ENCODE data around the gene PXT1. TPM values are rescaled to one million over a fixed set of nuclear protein-coding genes. Genes with fewer than 3 reads are reported as not detected.

Gene PXT1
- total and polyA plus RNA-seq, 9 of the 15 experiments (the other 6 are each of a cell fraction or from before 2014, with no cell fraction given), result 0.09 to 0.11 (median 0.10) TPM; not detected in 5

DNA sequence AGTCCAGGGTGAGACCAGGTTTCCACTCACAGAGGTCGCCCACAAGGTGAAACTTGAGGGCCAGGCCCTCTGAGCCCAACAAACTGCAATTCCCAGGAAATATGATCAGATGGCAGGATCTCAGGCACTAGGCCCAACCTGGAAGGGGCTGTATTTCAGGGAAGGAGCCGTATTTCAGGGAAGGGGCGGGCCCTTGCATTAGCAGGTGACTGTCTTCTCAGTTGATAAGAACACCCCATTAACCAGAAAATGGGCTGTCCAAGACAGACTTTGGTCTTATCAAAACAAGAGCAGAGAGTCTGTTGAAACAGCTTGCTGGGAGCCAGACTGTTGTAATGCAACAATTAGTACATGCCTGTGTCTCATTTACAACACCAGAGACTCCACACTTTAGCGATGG, 95.0 kb downstream of the PXT1 start (continued):
- TF ChIP-seq ARID3B (CRISPR knock-in tag; IDR thresholded peaks at IDR 0.05; ENCODE audit: borderline replicate concordance) (no peak), ZNF197 (CRISPR knock-in tag; IDR thresholded peaks at IDR 0.05; ENCODE audit: low read depth) (no peak), BHLHE40 (IDR thresholded peaks at IDR 0.05; ENCODE audit: low read length) (peak; percentile 70), DNMT1 (IDR thresholded peaks at IDR 0.05) (no peak), MEIS2 (IDR thresholded peaks at IDR 0.05; ENCODE audit: partially characterized antibody) (peak; percentile 71), SIRT6 (IDR thresholded peaks at IDR 0.05; ENCODE audit: low read depth, low read length) (no peak), BRD9 (IDR thresholded peaks at IDR 0.05; ENCODE audit: low read depth, partially characterized antibody) (no peak), TAL1 (IDR thresholded peaks at IDR 0.05) (peak; percentile 83), NR2C2 (CRISPR knock-in tag; IDR thresholded peaks at IDR 0.05) (0 out of 2 replicates have a peak, but pooled peaks have one; percentile 25), NR2C2 (tag; IDR thresholded peaks at IDR 0.05) (no peak), L3MBTL2 (IDR thresholded peaks at IDR 0.05) (peak; percentile 57), BMI1 (IDR thresholded peaks at IDR 0.05; ENCODE audit: low read length) (no peak), POLR2G (IDR thresholded peaks at IDR 0.05; ENCODE audit: low read depth, low read length) (no peak), PHF21A (IDR thresholded peaks at IDR 0.05; ENCODE audit: borderline replicate concordance, low read depth) (no peak), TBP (optimal IDR thresholded peaks at IDR 0.05; ENCODE audit: low read depth, low read length) (no peak)
- TF ChIP-seq, protein P1, sequence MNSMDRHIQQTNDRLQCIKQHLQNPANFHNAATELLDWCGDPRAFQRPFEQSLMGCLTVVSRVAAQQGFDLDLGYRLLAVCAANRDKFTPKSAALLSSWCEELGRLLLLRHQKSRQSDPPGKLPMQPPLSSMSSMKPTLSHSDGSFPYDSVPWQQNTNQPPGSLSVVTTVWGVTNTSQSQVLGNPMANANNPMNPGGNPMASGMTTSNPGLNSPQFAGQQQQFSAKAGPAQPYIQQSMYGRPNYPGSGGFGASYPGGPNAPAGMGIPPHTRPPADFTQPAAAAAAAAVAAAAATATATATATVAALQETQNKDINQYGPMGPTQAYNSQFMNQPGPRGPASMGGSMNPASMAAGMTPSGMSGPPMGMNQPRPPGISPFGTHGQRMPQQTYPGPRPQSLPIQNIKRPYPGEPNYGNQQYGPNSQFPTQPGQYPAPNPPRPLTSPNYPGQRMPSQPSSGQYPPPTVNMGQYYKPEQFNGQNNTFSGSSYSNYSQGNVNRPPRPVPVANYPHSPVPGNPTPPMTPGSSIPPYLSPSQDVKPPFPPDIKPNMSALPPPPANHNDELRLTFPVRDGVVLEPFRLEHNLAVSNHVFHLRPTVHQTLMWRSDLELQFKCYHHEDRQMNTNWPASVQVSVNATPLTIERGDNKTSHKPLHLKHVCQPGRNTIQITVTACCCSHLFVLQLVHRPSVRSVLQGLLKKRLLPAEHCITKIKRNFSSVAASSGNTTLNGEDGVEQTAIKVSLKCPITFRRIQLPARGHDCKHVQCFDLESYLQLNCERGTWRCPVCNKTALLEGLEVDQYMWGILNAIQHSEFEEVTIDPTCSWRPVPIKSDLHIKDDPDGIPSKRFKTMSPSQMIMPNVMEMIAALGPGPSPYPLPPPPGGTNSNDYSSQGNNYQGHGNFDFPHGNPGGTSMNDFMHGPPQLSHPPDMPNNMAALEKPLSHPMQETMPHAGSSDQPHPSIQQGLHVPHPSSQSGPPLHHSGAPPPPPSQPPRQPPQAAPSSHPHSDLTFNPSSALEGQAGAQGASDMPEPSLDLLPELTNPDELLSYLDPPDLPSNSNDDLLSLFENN (IDR thresholded peaks at IDR 0.05; ENCODE audit: low read depth in 2 of 2, low read length in 2 of 2), result no peak
- TF ChIP-seq, protein P2, sequence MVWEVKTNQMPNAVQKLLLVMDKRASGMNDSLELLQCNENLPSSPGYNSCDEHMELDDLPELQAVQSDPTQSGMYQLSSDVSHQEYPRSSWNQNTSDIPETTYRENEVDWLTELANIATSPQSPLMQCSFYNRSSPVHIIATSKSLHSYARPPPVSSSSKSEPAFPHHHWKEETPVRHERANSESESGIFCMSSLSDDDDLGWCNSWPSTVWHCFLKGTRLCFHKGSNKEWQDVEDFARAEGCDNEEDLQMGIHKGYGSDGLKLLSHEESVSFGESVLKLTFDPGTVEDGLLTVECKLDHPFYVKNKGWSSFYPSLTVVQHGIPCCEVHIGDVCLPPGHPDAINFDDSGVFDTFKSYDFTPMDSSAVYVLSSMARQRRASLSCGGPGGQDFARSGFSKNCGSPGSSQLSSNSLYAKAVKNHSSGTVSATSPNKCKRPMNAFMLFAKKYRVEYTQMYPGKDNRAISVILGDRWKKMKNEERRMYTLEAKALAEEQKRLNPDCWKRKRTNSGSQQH (CRISPR knock-in tag; IDR thresholded peaks at IDR 0.05), result no peak
- TF ChIP-seq, protein P3, sequence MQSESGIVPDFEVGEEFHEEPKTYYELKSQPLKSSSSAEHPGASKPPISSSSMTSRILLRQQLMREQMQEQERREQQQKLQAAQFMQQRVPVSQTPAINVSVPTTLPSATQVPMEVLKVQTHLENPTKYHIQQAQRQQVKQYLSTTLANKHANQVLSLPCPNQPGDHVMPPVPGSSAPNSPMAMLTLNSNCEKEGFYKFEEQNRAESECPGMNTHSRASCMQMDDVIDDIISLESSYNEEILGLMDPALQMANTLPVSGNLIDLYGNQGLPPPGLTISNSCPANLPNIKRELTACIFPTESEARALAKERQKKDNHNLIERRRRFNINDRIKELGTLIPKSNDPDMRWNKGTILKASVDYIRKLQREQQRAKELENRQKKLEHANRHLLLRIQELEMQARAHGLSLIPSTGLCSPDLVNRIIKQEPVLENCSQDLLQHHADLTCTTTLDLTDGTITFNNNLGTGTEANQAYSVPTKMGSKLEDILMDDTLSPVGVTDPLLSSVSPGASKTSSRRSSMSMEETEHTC (IDR thresholded peaks at IDR 0.05), result 0 out of 2 replicates have a peak, but pooled peaks have one; percentile 50
- TF ChIP-seq, protein P4, sequence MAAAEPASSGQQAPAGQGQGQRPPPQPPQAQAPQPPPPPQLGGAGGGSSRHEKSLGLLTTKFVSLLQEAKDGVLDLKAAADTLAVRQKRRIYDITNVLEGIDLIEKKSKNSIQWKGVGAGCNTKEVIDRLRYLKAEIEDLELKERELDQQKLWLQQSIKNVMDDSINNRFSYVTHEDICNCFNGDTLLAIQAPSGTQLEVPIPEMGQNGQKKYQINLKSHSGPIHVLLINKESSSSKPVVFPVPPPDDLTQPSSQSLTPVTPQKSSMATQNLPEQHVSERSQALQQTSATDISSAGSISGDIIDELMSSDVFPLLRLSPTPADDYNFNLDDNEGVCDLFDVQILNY (CRISPR knock-in tag; IDR thresholded peaks at IDR 0.05), result no peak
- TF ChIP-seq, protein P5, sequence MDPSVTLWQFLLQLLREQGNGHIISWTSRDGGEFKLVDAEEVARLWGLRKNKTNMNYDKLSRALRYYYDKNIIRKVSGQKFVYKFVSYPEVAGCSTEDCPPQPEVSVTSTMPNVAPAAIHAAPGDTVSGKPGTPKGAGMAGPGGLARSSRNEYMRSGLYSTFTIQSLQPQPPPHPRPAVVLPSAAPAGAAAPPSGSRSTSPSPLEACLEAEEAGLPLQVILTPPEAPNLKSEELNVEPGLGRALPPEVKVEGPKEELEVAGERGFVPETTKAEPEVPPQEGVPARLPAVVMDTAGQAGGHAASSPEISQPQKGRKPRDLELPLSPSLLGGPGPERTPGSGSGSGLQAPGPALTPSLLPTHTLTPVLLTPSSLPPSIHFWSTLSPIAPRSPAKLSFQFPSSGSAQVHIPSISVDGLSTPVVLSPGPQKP (CRISPR knock-in tag; IDR thresholded peaks at IDR 0.05), result no peak
